Fibroblast of lung (primary cell): ENCODE data around the gene CAMK2B. TPM values are rescaled to one million over a fixed set of nuclear protein-coding genes. Genes with fewer than 3 reads are reported as not detected.

Source experiments
- DNase-seq, 2 donors: peaks; one replicate each; pipeline versions ENCODE4 v3.0.0 to v3.0.0-alpha.2; 2010; ENCODE audit warnings: low read depth in 2 of 2
- H2AFZ ChIP-seq: 2 replicates; pipeline ENCODE4 v1.5.1; 2012; ENCODE audit warnings: low read length, control low read depth, inconsistent platforms
- H3K27ac ChIP-seq: 2 replicates; pipeline ENCODE4 v1.5.1; 2011; ENCODE audit warnings: low read length, control low read depth; ENCODE audit not compliant: insufficient read depth
- H3K27me3 ChIP-seq: 2 replicates; pipeline ENCODE4 v1.5.1; 2011; ENCODE audit warnings: mild to moderate bottlenecking, low read length; ENCODE audit not compliant: control insufficient read depth, insufficient read depth
- H3K36me3 ChIP-seq: 2 replicates; pipeline ENCODE4 v1.5.1; 2011; ENCODE audit warnings: low read length; ENCODE audit not compliant: control insufficient read depth, insufficient read depth
- H3K4me1 ChIP-seq: 2 replicates; pipeline ENCODE4 v1.5.1; 2011; ENCODE audit warnings: low read length; ENCODE audit not compliant: control insufficient read depth, insufficient read depth; ENCODE audit errors: extremely low read depth
- H3K4me2 ChIP-seq: 2 replicates; pipeline ENCODE4 v1.5.1; 2011; ENCODE audit warnings: low read length, control low read depth; ENCODE audit not compliant: insufficient read depth; ENCODE audit errors: extremely low read depth
- H3K4me3 ChIP-seq, 4 experiments: fragments of 200-600 bp in 1 of 4; sonication (generic) in 1 of 4; replicated peaks in 1 of 4; 2 replicates each; pipeline ENCODE4 v1.5.1; 2011 to 2016; ENCODE audit warnings: low read length in 4 of 4, low read depth in 3 of 4, mild to moderate bottlenecking in 3 of 4, control low read depth in 2 of 4, inconsistent platforms in 1 of 4, mixed read lengths in 1 of 4; ENCODE audit not compliant: insufficient read depth in 1 of 4; ENCODE audit errors: control extremely low read depth in 1 of 4
- H3K79me2 ChIP-seq: 2 replicates; pipeline ENCODE4 v1.5.1; 2012; ENCODE audit warnings: mild to moderate bottlenecking, low read length, inconsistent platforms; ENCODE audit not compliant: control insufficient read depth, insufficient read depth
- H3K9ac ChIP-seq: 2 replicates; pipeline ENCODE4 v1.5.1; 2011; ENCODE audit warnings: mild to moderate bottlenecking, low read length, control low read depth; ENCODE audit not compliant: insufficient read depth
- H3K9me3 ChIP-seq: 2 replicates; pipeline ENCODE4 v1.5.1; 2012; ENCODE audit warnings: low read depth, low read length; ENCODE audit not compliant: control insufficient read depth, insufficient read depth
- H4K20me1 ChIP-seq: 2 replicates; pipeline ENCODE4 v1.5.1; 2011; ENCODE audit warnings: low read length; ENCODE audit not compliant: control insufficient read depth, insufficient read depth; ENCODE audit errors: extremely low read depth
- CTCF ChIP-seq, 2 donors: IDR thresholded peaks in 1 of 2; conservative IDR thresholded peaks in 1 of 2; 1 replicate in 1 of 2; 2 replicates in 1 of 2; pipeline ENCODE4 v1.5.1; 2011 to 2012; ENCODE audit warnings: low read length in 2 of 2, control low read depth in 1 of 2, inconsistent platforms in 1 of 2, low read depth in 1 of 2, mild to moderate bottlenecking in 1 of 2
- EZH2 ChIP-seq: IDR thresholded peaks from 2 replicates; pipeline ENCODE4 v1.5.1; 2012; ENCODE audit warnings: low read length, control low read depth, mild to moderate bottlenecking; ENCODE audit errors: missing control alignments
- polyA plus RNA-seq, 2 donors: library from polyadenylated mRNA; depleted of rRNA in 1 of 2; stranded (reverse) in 1 of 2; unstranded in 1 of 2; fragments of >200 nt; gene quantifications; 2 replicates each; pipeline ENCODE4 v1.2.1, GENCODE V29; 2011 to 2012; ENCODE audit warnings: missing spikeins in 1 of 2
- total RNA-seq: library from RNA; depleted of rRNA; stranded (reverse); fragments of >200 nt; gene quantifications from 2 replicates; pipeline ENCODE4 v1.2.1, GENCODE V29; 2014

The CAMK2B gene
- total and polyA plus RNA-seq, 2 donors (not counting 1 experiment from before 2014, with no cell fraction given): 0.06 to 0.17 TPM

DNA sequence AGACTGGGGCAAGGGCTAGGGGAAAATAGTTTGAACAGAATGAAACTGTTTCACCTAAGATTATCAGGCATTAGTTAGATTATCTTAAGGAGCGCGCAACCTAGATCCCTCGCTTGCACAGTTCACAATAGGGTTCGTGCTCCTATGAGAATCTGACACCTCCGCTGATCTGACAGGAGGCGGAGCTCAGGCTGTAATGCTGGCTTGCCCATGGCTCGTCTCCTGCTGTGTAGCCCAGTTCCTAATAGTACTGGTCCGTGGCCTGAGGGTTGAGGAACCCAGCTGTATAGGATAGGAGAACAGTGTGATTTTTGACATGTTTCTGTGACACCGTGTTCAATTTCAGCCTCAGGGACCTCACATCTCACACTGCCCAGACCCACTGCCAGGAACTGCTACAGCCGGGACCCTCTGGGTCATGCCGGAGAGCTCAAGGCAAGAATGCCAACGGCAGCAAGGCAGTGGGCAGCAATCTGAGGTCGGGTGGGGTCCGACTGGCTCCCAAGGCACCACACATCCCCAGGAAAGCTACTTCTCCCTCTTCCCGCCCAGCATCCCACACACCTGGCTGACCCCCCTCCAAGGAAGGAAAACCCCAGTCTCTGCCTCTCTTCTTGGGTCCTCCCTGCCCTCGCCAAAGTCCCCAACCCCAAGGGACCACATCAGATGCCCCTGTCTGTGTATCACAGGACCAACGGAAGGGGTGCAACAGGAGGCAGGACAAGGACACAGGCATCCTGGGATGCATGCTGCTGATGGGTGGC, 31.7 kb downstream of the CAMK2B start:
- no peak overlapping the region for H3K4me2 ChIP-seq
- no peaks in the 10 kb centered on the region for H3K4me1 ChIP-seq
- no peak overlapping the region for H3K27ac ChIP-seq
- DNase-seq: no peak
- H3K27me3 ChIP-seq: peaks cover 27% of the 10 kb centered on the region
- H4K20me1 ChIP-seq: no peaks in the 10 kb centered on the region
- H3K79me2 ChIP-seq: no peaks in the 10 kb centered on the region
- H3K9me3 ChIP-seq: no peaks in the 10 kb centered on the region
- TF ChIP-seq EZH2 (peak; percentile 50), CTCF (conservative IDR thresholded peaks at IDR 0.05 in 1 of 2, IDR thresholded peaks at IDR 0.05 in 1 of 2; ENCODE audit: low read depth in 1 of 2, low read length in 2 of 2) (no peak)
- no peaks in the 10 kb centered on the region for H3K36me3 ChIP-seq
- no peak overlapping the region for H3K9ac ChIP-seq
- H2AFZ ChIP-seq: no peak overlapping the region
- H3K4me3 ChIP-seq: no peak overlapping the region

GRCh38 chr7:44292876-44293560, 32.4 kb downstream of the CAMK2B start:
- Histone ChIP-seq H3K27me3 (peaks cover 27% of the 10 kb centered on the region), H3K79me2 (no peaks in the 10 kb centered on the region), H3K4me2 (no peak overlapping the region), H3K4me1 (no peaks in the 10 kb centered on the region), H2AFZ (no peak overlapping the region), H3K9ac (no peak overlapping the region), H3K27ac (no peak overlapping the region), H3K9me3 (no peaks in the 10 kb centered on the region), H4K20me1 (no peaks in the 10 kb centered on the region), H3K4me3 (no peak overlapping the region), H3K36me3 (no peaks in the 10 kb centered on the region)
- DNase-seq: no peak
- TF ChIP-seq CTCF (conservative IDR thresholded peaks at IDR 0.05 in 1 of 2, IDR thresholded peaks at IDR 0.05 in 1 of 2; ENCODE audit: low read depth in 1 of 2, low read length in 2 of 2): no peak
- TF ChIP-seq EZH2: no peak

DNA sequence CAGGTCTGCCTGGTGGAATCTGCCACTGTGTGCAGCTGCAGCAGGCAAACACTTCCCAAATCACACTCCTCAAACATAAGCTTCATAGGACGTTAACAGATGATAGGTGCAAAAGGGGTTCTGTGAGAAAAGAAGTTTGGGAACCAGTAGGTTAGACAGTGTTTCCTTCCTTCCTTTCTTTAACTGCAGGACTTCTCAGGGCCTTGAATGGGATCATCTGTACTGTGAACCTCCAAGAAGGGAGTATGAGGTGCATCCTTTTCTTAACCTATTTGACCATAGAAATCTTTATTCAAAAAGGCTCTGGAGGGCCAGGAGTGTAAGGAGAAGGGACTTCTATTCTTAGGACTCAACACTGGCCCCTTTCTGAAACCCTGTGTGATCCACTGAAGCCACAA, 33.0 kb downstream of the CAMK2B start:
- no peak overlapping the region for H3K27ac ChIP-seq
- H3K9me3 ChIP-seq: no peaks in the 10 kb centered on the region
- no peak overlapping the region for H3K4me3 ChIP-seq
- no peak overlapping the region for H3K9ac ChIP-seq
- H3K79me2 ChIP-seq: no peaks in the 10 kb centered on the region
- TF ChIP-seq CTCF (conservative IDR thresholded peaks at IDR 0.05 in 1 of 2, IDR thresholded peaks at IDR 0.05 in 1 of 2; ENCODE audit: low read depth in 1 of 2, low read length in 2 of 2) (no peak), EZH2 (no peak)
- no peak overlapping the region for H2AFZ ChIP-seq
- DNase-seq: no peak
- H4K20me1 ChIP-seq: no peaks in the 10 kb centered on the region
- peaks cover 26% of the 10 kb centered on the region for H3K27me3 ChIP-seq
- no peaks in the 10 kb centered on the region for H3K36me3 ChIP-seq
- H3K4me2 ChIP-seq: no peak overlapping the region
- no peaks in the 10 kb centered on the region for H3K4me1 ChIP-seq
